Transverse colon (tissue), 4 donors: ENCODE measurements around the gene P3H3.

ENCODE experiments used
- CTCF ChIP-seq, 5 experiments: fragments of 200-600 bp in 3 of 5; fragments of 450-650 bp in 2 of 5; sonication (generic) in 3 of 5; IDR thresholded peaks; 1 replicate in 2 of 5; 2 replicates in 3 of 5; pipeline ENCODE4 v1.5.1; 2016 to 2017; ENCODE audit warnings: antibody characterized with exemption in 5 of 5, inconsistent platforms in 3 of 5, mild to moderate bottlenecking in 2 of 5, moderate library complexity in 1 of 5
- EP300 ChIP-seq: sonication (generic); formaldehyde crosslinking; IDR thresholded peaks from one replicate; pipeline ENCODE4 v1.6.1; 2017; ENCODE audit warnings: antibody characterized with exemption, low read depth
- POLR2A ChIP-seq: fragments of 450-650 bp; IDR thresholded peaks from one replicate; pipeline ENCODE4 v1.6.1; 2016; ENCODE audit warnings: antibody characterized with exemption, mild to moderate bottlenecking, moderate library complexity
- POLR2AphosphoS5 ChIP-seq, 3 donors: sonication (generic); formaldehyde crosslinking; IDR thresholded peaks; one replicate each; pipeline ENCODE4 v1.6.1; 2016; ENCODE audit warnings: antibody characterized with exemption in 3 of 3

- TF ChIP-seq CTCF (IDR thresholded peaks at IDR 0.05) = no peak
- no peak for TF ChIP-seq POLR2AphosphoS5 (IDR thresholded peaks at IDR 0.05)
- TF ChIP-seq POLR2A = no peak
- TF ChIP-seq EP300 = no peak
These were observed 14.8 kb upstream of the P3H3 start for GRCh38 chr12:6813363-6813762.
